ENCODE measurements around the gene F2R. TPM values are rescaled to one million over a fixed set of nuclear protein-coding genes. Genes with fewer than 3 reads are reported as not detected.

The F2R gene
- total RNA-seq, 4 donors from 2014 or later = 9.4 to 38.7 (median 16.7) TPM

GRCh38 chr5:76718381-76718832, 2.5 kb downstream of the F2R start:
- TF ChIP-seq CTCF (IDR thresholded peaks at IDR 0.05) (no peak), POLR2A (IDR thresholded peaks at IDR 0.05) (no peak)
- intact Hi-C loops (cut with DNase I; ENCODE audit: low total_unique reads) = no loop called here
- H3K27ac ChIP-seq = peak overlapping the region in 1 of 2 donors; percentile 74
- H3K4me3 ChIP-seq = no peak overlapping the region
- H3K9me3 ChIP-seq = no peaks in the 10 kb centered on the region
- H3K27me3 ChIP-seq = no peaks in the 10 kb centered on the region
- DNase-seq = no peak
- H3K4me1 ChIP-seq = peaks cover 0 to 4% of the 10 kb centered on the region in 2 donors
- no peaks in the 10 kb centered on the region for H3K36me3 ChIP-seq

GRCh38 chr5:76718880-76719279, 3.0 kb downstream of the F2R start:
- no peaks in the 10 kb centered on the region for H3K9me3 ChIP-seq
- H3K4me3 ChIP-seq = no peak overlapping the region
- no peak for DNase-seq
- no peak overlapping the region for H3K27ac ChIP-seq
- H3K36me3 ChIP-seq = no peaks in the 10 kb centered on the region
- H3K4me1 ChIP-seq = peaks cover 0 to 4% of the 10 kb centered on the region in 2 donors
- TF ChIP-seq POLR2A (IDR thresholded peaks at IDR 0.05) = no peak
- TF ChIP-seq CTCF (IDR thresholded peaks at IDR 0.05) = no peak
- intact Hi-C loops (cut with DNase I; ENCODE audit: low total_unique reads) = no loop called here
- H3K27me3 ChIP-seq = no peaks in the 10 kb centered on the region

GRCh38 chr5:76720988-76721569, 5.2 kb downstream of the F2R start:
- Histone ChIP-seq H3K4me1 (peaks cover 0 to 4% of the 10 kb centered on the region in 2 donors), H3K4me3 (no peak overlapping the region), H3K9me3 (no peaks in the 10 kb centered on the region), H3K27me3 (no peaks in the 10 kb centered on the region), H3K27ac (peak overlapping the region in 1 of 2 donors; percentile 28), H3K36me3 (no peaks in the 10 kb centered on the region)
- intact Hi-C loops (cut with DNase I; ENCODE audit: low total_unique reads) = no loop called here
- no peak for DNase-seq
- no peak for TF ChIP-seq POLR2A (IDR thresholded peaks at IDR 0.05)
- TF ChIP-seq CTCF (IDR thresholded peaks at IDR 0.05) = no peak

- DNase-seq = no peak
- Histone ChIP-seq H3K4me3 (no peak overlapping the region), H3K27me3 (no peaks in the 10 kb centered on the region), H3K27ac (no peak overlapping the region), H3K9me3 (no peaks in the 10 kb centered on the region), H3K36me3 (no peaks in the 10 kb centered on the region), H3K4me1 (no peaks in the 10 kb centered on the region)
- TF ChIP-seq CTCF (IDR thresholded peaks at IDR 0.05) (no peak), POLR2A (IDR thresholded peaks at IDR 0.05) (no peak)
- intact Hi-C loops (cut with DNase I; ENCODE audit: low total_unique reads) = no loop called here
These were observed 7.3 kb downstream of the F2R start for GRCh38 chr5:76723266-76723665.

- H3K27ac ChIP-seq = no peak overlapping the region
- no peaks in the 10 kb centered on the region for H3K27me3 ChIP-seq
- H3K9me3 ChIP-seq = peaks cover 0 to 2% of the 10 kb centered on the region in 2 donors
- DNase-seq = no peak
- no peaks in the 10 kb centered on the region for H3K4me1 ChIP-seq
- H3K4me3 ChIP-seq = no peak overlapping the region
- TF ChIP-seq POLR2A (IDR thresholded peaks at IDR 0.05) = no peak
- no peak for TF ChIP-seq CTCF (IDR thresholded peaks at IDR 0.05)
- no peaks in the 10 kb centered on the region for H3K36me3 ChIP-seq
- intact Hi-C loops (cut with DNase I; ENCODE audit: low total_unique reads) = no loop called here
These were observed 8.0 kb downstream of the F2R start for GRCh38 chr5:76723906-76724305.
